NCI-H345 treated with DMSO at 0.1 percent for 48 hours (cell line): ENCODE results near the gene COG6.

Source experiments
- DNase-seq: peaks from one replicate; lab custom pipeline; 2025; ENCODE audit not compliant: unreplicated experiment; lab: John Stamatoyannopoulos, UW

The COG6 gene

DNA sequence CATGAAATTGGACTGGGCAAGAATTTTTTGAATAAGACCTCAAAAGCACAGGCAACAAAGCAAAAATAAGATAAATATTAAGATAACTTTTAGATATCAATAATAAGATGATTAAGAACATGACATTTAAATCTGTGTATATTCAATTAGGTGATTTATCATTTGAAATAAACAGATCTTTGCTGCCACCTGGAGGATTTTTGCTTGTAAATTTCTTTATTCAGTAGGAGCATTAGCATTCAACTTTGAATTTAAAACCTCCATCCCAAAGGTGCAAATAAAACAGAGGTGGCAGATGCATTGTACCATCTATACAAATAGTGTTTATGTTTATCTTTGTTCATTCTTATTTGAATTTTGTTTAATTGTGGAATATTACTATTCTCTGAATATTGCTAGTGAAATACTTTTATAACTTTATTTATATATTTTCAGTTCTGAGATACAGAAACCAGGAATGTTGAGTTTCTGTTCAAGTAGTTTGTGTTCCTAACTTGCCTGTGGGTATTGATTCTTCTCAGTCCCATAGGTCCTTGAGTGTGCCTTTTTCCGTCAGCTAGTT, 20.9 kb downstream of the COG6 start:
- DNase-seq: peak; percentile 3

DNA sequence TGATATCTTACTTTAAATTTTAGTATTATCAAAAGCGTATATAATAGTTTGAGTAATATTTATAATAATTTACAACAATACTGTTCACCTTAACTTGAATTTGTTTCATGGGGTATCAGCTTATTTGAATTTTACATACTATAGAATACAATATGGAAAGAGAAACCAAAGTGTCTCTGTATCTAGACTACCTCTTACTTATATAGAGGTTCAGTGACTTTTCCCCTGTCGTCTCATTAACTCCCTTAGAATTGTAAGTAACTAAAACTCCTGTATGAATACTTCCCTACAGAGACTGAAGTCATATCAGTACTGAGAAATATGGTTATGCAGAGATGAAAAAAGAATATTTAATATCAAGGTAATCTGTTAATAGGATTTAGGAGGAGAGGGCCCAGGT, 26.8 kb downstream of the COG6 start:
- DNase-seq: no peak

- DNase-seq: no peak
These were observed 27.3 kb downstream of the COG6 start for GRCh38 chr13:39682788-39683187.

GRCh38 chr13:39684531-39685137, 29.2 kb downstream of the COG6 start:
- no peak for DNase-seq

DNA sequence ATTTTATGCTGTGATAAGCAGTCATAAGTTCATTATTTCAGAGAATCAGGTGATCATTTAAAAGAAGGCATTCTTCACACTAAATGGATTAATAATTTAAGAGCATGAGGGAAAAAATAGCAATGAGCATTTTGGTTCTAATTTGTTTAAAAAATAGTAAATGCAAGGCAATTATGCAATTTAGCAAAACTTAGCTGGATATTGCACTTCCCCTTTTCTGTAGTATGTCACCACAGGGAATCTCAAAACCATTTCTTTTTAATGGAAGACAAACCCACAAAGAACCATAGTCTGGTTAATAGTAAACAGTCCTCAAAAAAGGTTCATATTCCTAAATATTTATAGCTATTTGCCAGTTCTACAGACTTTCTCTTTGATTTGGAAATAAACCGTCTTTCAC, 30.2 kb downstream of the COG6 start:
- DNase-seq: no peak

DNA sequence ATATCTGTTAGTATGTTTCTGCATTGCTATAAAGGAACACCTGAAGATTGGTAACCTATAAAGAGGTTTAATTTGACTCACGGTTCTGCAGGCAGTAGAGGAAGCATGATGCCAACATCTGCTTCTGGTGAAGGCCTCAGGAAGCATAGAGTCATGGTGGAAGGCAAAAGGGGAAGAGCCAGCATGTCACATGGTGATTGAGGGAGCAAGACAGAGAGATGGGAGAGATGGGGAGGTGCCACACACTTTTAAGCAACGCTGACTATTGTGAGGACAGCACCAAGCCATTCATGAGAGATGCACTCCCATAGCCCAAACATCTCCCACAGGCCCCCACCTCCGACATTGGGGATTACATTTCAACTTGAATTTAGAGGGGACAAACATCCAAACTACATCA, 32.8 kb downstream of the COG6 start:
- DNase-seq: no peak

DNA sequence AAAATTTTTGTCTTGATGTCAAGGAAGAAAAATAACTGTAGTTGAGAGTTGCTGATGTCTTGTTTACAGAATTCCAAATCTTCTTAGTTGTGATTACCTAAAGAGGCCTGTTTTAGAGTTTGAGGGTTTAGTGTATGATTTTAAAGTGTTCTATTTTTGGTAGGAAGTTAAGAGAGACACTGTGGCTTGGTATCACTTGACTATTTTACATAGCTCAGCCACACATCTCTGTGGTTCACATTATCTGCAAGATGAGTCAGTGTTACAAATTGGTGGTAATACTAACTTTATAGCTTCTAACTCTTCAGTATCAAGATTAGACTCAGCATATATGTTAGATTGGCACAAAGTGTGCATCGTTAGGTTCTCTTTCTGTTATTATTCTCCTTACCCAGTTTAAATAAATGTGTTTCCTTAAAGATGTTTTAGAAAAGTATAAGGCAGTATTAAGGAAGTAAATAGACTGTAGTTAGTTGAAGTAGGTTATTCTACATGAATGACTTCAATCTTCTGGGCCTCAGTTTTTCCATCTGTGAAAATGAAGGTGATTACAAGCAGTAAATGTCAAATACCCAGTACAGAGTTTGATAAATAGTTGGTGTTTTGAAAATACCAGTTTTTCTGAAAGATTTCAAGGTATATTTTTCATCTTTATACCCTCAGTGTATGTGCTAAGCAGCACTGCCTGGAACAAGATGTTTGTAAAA, 33.4 kb downstream of the COG6 start:
- no peak for DNase-seq

DNA sequence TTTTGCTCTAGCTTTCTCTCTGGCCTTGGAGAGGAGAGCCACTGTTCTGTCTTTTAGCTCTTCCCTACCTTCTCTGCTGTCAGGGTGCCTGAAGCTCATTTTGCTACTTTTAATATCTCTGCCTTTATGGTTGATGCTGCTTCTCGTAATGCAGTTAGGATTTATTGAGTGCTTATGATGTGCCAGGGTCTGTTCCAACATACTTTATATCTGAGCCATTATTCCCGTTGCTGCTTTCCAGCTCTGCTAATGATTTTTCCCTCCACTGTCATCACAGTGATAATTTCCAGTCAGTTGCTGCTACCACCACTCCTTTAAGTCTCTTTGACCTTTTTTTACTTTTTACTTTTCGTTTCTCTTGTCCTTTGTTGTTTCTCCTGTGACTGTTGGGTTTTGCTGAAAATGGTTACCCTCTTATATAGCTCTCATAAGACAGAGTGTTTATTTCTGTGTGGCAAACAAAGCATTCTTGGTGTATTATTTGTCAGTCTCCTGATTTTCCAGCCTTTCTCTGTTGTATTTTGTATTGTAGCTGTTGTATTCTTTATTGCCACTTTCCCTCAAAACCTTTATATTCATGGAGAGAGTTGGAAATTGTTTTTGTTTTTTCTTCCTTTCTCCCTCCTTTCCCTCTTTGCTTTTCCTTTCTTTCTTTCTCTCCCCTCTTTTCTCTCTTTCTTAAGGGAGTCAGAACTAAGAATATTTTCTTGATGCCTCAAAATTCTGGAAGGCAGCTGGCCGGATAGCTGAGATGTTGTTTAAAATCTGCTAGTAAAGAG, 37.4 kb downstream of the COG6 start:
- no peak for DNase-seq

DNA sequence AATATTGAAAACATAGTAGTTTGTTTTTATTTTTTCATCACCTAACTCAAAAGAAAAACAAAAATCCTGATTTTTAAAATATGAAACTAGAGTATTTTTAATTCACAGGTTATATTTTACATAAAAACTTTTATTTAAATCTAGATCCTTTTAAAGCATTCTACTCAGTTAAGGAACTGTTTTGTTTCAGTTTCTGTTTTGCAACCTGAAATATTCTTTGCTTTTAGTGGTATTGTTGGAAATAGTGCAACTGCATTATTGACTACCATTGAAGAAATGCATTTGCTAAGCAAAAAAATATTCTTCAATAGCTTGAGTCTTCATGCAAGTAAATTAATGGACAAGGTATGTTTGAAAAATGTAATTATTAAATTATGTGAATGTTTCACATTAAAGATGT, 43.8 kb downstream of the COG6 start:
- DNase-seq: no peak

DNA sequence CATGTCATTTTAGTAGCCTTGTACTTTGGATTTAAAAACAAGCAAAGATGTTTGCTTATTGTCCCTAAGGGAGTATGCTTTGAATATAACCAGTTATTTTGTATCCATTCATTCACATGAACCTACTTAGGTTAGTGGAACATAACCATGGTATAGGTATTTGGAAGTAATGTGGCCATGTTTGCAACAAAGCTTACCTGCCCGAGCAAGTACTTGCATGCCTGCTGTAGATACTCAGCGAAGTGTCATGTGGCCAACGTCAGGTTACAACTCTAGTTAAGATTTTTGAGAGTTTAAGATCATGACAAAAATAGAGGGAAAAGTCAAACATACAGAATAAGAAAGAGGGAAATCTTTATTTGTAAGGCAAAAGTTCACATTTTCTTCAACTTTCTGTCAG, 57.2 kb downstream of the COG6 start:
- DNase-seq: no peak

DNA sequence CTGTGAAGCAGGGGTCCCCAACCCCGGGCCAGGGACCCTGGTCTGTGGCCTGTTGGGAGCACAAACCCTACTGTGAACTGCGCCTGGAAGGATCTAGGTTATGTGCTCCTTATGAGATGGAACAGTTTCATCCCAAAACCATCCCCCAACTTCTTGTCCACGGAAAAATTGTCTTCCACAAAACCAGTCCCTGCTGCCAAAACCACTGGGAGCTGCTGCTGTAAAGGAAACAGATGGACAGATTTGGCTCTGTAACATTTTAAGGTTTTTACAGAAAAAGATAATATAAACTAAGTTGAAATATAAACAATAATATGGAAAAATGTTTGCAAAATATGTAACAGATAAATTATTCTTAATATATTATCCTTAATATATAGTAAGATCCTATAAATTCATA, 73.7 kb downstream of the COG6 start:
- DNase-seq: no peak

DNA sequence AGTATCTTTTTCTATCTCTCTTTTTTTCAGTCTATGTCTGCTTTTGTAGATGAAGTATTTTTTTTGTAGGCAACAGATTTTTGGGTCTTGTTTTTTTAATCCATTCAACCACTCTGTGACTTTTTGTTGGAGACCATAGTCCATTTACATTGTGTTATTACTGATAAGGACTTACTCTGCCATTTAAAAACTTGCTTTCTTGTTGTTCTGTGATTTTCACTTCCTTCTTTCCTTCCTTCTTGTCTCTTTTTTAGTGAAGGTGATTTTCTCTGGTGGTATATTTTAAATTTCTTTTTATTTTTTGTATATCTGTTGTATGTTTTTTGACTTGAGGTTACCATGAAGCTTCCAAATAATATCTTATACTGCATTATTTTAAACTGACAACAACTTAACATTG, 79.5 kb downstream of the COG6 start:
- DNase-seq: no peak

DNA sequence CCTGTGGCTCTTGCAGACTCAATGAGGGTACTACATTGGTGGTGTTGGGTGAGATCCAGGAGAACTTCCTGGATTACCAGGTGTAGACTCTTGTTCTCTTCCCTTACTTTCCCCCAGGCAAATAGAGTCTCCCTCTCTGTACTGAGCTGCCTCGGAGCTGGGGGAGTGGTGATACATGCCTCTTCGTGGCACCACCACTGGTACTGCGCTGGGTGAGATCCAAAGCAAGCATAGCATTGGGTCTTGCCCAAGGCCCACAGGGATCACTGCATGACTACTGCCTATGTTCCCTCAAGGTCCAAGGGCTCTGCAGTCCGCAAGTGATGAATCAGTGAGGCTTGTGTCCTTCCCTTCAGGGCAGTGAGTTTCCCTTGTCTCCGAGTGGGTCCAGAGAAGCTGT, 81.6 kb downstream of the COG6 start:
- DNase-seq: no peak

DNA sequence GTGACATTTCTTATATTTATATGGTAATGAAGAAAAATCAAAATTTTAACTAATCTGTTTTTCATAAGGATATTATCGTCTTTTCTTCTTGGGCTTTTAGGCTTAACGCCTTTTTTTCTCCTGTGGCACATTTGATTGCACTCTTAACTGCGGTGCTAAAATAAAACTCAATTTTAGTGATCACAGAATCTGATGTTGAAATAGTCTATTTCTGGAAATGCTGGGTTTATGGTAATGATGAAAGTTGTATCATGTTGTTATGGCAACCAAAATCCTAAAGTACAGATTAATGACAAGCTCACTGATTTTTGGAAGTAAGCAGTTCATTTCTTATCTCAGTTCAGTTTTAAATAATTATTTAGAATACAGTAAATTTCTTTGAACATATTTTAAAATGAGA, 85.3 kb downstream of the COG6 start:
- DNase-seq: no peak

GRCh38 chr13:39748961-39749360, 93.5 kb downstream of the COG6 start:
- no peak for DNase-seq

DNA sequence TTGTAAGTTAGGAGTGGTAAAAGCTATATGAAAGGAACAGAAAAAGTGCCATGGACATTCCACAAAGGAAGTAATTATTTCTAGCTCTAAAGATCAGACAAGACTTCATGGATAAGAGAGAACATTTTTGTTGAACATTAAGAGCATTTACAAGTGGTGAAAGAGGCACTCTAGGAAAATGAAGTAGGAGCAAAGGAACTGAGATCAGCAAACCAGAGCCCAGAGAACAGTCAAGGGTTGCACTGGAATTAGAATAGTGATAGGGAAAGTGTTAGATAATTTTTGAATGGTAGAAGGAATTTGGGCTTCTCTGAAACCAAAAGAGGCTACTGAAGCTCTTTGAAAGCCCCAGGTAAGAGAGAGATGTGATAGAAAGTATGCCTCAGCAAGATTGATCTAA, 94.1 kb downstream of the COG6 start:
- no peak for DNase-seq

DNA sequence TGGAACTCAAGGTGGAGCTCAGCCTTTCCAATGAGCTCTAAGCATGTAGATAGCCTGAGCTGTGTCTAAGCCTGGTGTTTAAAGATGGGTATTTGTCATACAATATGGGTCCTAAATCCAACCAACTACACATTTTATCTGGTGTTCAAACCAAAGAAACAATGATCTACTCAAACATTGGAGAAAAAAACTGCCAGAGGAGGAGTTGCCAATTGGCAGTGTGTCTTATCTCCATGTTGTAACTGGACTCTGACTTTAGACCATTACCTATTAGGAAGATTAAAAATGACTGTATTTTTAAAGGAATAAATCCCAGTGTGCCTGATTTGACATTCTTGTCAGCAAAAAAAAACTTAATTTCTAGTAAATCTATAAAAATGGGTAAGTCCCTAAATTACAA, 96.3 kb downstream of the COG6 start:
- no peak for DNase-seq

GRCh38 chr13:39760521-39760920, 105.1 kb downstream of the COG6 start:
- no peak for DNase-seq

DNA sequence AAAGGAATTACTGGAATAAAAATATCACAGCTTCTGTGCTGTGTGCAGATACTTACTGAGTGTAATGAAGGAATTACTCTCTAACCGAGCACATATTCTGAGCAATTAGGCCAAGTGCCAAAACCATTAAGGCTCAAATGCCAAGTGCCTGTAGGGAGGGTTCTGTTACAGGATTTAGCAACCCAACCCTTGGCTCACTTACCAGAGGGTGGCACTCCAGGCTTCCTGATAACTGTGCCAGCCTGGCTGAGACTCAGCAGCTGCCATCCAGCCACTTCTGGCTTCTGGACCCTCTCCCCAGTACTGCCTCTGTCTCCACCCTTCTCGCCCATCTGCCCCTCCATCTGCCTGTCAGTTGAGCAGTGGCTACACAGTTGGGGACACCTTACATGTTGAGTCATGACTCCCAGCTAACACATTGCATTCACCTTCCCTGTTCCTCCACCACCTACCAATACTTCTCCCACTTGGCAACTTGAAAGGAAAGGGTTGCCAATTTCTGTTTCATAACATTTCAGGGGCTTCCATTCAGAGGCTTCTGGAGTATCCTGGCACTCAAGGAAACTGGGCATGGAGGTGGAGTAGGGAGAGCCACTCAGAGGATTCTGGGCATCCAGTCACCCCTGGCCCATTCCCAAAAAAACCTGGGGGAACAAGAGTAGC, 110.5 kb downstream of the COG6 start:
- peak; percentile 49 for DNase-seq

DNA sequence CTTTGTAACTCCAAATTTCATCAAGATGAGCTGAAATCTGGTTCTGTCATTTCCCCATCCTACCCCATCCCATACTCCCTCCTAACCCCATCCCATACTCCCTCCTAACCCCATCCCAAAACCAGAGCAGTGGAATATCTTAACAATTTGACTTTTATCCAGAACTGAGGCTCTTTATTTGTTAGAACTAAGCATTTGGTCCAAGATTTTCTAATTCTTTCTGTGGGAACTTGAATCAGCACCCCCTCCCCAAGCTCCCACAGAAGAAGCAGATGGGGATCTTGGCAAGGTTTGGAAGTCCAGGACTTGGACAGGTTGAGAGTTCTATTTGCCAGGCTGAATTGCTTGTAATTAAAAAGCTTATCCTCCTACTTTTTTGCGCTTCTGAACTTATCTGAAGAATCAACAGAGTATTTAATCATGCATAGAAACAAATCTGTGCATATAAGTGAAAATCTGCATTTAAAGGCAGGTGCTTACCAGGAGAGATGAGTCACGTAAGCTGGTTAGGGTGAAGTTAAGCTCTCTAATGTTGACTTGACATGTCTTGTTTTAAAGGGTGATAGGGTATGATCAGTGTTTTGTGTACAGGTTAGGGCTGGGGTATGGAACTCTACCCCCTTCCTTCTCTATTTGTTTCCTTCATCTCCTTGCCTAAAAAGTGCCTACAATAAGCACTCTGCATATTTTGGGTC, 111.1 kb downstream of the COG6 start:
- DNase-seq: no peak
